Fibroblast of the conjunctiva (primary cell): Measurements from ENCODE around the gene BATF2.
"Not testable (repeated sequence)": the region's sequence is repeated elsewhere in the genome, so short reads cannot be mapped to it uniquely, and the experiment has no call there.

Source experiments
- DNase-seq: peaks from one replicate; pipeline ENCODE4 v3.0.0-alpha.2; 2010; ENCODE audit warnings: low read depth

BATF2 gene, protein sequence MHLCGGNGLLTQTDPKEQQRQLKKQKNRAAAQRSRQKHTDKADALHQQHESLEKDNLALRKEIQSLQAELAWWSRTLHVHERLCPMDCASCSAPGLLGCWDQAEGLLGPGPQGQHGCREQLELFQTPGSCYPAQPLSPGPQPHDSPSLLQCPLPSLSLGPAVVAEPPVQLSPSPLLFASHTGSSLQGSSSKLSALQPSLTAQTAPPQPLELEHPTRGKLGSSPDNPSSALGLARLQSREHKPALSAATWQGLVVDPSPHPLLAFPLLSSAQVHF

DNA sequence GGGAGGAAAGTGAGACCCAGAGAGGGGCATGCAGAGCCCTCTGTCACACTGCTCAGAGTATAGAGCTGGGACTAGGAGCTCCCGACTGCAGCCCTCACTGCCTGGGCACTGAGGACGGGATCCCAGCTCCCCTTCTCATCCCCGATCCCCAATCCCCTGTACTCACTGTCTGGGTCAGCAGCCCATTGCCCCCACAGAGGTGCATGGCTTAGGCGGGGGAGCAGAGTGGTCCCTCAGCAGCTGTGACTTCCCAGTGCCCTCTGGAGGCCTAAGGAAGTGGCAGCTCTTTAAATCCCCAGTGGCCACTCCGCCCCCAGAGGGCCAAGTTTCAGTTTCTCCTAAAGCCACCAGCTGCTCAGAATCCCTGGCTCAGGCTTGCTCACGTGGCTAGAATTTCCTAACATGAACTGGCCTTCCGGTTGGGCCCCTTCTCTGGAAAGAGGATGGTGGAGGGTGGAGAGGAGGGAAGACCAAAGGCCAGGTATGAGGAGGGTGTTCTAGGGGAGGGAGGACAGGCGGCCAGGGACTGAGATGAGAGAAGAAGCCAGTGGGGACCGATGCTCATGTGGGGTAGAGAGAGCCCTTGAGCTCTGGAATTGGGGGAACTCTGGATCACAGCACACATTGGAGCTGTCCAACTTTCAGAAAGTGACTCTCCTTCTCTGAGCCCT is at the start of gene BATF2:
BATF2 (minus strand) TSS at position 262 of the 671 bp plus-strand sequence; CDS start at position 205, 57 bp downstream.
- no peak for DNase-seq

DNA sequence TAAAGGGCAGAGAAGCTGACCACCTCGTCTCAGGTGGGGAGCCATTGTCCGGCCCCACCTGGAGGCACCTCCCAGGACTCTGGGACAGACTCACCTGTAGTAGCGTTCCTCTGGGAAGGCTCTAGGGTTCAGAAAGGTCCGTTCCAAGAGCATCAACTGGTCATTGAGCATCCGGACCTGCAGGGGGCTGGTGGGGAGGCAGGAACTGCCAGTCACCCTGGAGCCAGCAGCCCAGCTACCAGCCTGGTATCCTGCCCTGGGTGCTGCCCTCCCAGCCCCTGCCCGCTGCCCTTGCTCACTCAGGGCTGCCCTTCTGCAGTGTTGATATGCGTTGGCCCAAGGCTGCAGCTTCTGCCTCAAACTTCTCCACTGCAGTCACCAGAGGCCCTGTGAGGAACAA is 49.0 kb upstream of the BATF2 start:
- DNase-seq: no peak

DNA sequence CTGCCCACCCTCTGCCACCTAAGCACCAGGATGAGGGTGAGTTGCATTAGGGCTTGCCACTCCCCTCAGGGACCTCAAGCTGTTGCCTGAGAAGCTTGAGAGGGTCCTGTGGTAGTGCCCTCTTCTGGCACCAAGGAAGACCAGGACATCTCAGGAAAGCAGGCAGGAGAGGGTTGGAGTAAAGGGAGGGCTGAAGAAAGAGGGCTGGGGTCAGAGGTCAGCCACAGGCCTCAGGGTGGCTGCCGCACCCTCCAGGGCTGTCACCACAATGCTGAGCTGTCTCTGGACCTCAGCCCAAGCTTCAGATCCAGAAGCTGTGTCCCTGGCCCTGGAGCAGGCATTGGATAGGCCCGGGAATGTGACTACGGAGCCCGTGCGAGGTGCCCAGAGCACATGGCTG is 48.3 kb upstream of the BATF2 start:
- no peak for DNase-seq

DNA sequence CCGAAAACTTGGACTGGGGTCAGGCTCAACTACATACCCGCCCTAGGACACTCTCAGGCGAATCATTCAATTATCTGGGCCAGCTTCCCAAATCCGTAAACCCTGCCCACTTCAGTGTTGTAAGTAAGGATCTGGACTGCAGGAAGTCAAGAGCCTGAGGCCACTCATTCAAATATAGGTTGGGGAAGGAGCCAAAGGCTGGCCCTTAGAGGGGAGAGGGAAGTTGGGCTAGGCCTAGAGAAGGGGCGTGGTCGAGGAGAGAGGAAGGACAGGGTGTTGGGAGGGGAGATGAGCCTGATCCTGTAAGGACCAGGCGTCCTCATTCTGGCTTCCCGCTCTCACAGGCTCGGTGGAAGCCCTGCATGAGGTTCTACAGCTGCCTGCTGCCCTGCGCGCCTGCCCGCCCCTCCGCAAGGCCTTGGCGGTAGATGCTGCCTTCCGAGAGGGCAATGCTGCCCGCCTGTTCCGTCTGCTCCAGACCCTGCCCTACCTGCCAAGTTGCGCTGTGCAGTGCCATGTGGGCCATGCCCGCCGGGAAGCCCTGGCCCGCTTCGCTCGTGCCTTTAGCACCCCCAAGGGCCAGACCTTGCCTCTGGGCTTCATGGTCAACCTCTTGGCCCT is 47.2 kb upstream of the BATF2 start:
- DNase-seq: peak; percentile 30

- DNase-seq: no peak
These were observed 46.1 kb upstream of the BATF2 start for GRCh38 chr11:65042891-65043290.

GRCh38 chr11:65040847-65041622 is 44.3 kb upstream of the BATF2 start, which contains the start of gene SAC3D1:
Gene SAC3D1 (plus strand): TSS chr11:65041210. CDS start chr11:65041293, 83 bp downstream.
- DNase-seq: peak; percentile 95

DNA sequence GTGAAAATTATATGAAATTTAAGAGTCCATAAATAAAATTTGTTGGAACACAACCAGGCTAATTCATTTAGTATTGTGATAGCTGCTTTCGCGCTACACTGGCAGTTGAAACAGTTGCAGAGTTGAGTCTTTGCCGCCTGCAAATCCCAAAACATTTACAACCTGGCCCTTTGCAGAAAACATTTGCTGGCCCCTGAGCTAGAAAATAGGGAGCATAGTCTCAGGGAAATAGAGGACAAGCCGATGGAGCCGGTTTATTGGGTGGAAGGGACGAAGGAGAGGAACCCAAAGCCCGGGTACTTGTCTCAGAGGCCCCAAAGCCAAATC is 43.7 kb upstream of the BATF2 start:
- DNase-seq: no peak

GRCh38 chr11:65036931-65037330 is 40.2 kb upstream of the BATF2 start:
- no peak for DNase-seq

- no peak for DNase-seq
These were observed 38.8 kb upstream of the BATF2 start for GRCh38 chr11:65035579-65035978.

DNA sequence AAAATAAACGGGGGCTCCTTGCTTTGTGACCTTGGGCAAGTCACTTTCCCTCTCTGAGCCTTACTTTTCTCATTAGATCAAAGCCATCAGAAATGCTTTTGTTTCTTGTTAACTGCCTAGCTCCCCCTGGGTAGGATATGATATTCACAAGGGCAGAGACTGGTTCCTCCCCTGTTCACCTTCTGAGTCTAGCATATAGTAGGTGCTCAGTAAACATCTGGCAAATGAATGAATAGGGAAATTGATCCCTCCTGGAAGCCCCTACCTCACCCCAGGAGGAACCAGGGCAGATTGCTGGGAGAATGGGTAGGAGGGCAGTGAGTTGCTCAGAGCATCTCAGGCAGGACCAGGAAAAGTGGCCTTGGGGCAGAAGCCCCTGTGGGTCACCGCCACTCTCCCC is 37.7 kb upstream of the BATF2 start:
- no peak for DNase-seq

GRCh38 chr11:65032216-65032615 is 35.4 kb upstream of the BATF2 start:
- DNase-seq: no peak

DNA sequence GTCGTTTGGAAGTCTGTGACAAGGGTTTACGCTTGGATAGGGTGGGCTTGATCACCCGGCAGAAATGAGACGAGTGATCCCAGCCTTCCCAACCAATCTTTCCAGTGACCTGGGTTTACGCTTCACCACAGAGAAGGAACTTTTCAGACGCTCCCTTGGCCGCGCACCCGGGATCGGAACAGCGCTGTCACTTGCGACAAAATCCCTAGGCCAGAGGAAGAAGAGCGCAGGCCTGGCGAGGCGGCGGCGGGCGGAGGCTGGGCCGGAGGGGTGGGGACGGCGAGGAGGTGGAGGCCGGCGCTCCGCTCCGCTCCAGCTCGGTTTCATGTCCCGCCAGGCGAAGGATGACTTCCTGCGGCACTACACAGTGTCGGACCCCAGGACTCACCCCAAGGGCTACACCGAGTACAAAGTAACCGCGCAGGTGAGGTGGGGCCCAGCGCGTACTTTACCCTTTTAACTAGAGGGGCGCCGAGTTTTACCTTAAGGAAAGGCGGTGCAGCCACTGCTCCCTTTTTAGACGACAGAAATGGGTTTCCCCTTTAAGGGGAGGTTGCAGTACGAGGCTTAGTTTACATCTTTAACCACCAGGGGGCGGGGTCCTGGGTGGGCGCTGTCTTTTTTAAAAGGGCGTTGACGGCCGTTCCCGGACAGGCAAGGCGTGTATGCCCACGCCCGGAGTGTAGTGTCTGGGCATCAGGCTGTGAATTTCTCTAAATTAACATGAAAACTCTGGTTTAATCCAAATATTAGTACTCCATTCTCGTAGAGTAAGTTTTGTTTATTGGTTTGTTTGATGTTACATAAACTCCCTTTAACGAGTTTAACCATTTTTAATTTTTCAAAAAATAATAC is 30.7 kb upstream of the BATF2 start, which contains the start of gene SNX15:
SNX15 (plus strand) TSS at position 227 of the 855 bp plus-strand sequence; CDS start at position 326, 99 bp downstream.
- peak; percentile 90 for DNase-seq

DNA sequence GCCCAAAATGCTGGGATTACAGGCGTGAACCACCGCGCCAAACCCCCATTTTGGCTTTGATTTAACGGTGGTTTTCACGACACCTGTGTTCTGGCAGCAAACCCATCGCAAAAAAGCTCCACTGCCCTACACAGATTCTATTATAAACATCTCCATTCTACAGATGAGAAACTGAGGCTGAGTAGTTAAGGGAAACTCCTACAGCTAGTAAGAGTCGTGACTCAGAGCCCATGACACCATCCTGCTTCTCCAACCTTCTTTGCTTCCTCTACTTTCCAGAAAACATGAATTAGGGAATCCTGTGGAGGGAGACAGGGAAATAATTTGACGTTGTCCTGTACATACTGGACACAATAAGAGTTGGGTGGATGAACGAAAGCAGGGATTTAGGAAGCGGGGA is 30.0 kb upstream of the BATF2 start:
- DNase-seq: no peak

DNA sequence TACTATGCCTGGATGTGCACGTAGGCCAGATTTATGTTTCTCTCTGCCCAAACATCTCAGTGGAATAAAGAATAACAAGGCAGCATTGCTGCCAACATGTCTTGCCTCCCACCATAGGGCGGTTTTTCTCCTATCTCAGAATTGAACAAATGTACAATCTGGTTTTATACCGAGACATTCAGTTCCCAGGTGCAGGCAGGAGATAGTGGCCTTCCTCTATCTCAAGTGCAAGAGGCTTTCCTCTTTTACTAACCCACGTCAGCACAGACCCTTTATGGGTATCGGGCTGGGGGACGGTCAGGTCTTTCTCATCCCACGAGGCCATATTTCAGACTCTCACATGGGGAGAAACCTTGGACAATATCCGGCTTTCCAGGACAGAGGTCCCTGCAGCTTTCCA is 26.7 kb upstream of the BATF2 start:
- not testable (repeated sequence) for DNase-seq

DNA sequence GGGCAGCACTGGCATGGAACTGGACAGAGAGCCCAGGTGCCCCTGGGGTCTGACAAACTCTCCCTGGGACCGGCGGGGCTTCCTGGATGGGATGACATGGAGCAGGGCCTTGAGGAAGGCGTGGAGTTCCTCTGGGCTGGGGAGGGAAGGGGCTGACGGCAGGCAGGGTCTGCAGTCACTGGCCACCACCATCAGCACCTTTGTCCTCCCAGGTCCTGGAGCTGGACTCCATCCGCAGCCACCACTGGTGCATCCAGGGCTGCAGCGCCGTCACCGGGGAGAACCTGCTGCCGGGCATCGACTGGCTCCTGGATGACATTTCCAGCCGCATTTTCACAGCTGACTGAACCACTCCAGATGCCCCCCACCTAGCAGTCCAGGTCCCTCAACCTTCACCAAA is 24.7 kb upstream of the BATF2 start:
- no peak for DNase-seq

DNA sequence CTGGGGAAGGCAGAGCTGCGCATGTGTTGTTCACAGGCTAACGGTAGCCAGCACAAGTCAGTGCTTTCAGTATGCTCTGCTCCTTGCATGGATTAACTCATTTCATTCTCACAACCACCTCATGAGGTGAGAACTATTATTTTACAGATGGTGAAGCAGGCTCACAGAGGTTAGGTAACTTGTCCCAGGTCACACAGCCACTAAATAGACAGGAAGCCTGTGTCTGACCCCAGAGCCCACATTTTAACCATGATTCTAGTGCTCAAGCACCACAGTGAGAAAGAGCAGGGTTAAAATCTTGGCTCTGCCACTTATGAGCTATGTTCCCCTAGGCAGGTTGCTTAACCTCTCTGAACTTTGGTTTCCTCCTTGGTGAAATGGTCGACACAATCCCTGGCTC is 24.2 kb upstream of the BATF2 start:
- no peak for DNase-seq

DNA sequence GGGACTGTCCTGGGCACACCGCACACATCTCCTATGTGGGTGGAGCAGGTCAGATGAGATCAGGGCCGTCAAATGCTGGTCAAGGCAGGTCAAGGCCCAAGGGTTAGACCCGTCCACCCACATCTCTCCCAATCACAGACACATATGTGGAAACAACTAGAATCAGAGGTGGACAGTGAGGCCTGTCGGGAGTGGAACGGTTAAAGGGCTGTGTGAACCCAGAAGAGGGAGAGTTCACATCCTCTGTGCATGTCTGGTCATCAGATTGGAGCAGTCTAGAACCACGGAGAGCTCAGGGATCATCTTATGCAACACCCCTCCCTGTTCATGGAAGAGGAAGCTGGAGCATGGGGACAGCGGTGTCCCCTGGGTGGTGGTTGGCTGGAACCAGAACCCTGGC is 23.1 kb upstream of the BATF2 start:
- DNase-seq: no peak

- no peak for DNase-seq
These were observed 21.2 kb upstream of the BATF2 start for GRCh38 chr11:65017937-65018336.

GRCh38 chr11:65016705-65017104 is 19.9 kb upstream of the BATF2 start:
- DNase-seq: no peak

GRCh38 chr11:65014726-65015227 is 18.0 kb upstream of the BATF2 start:
- no peak for DNase-seq
